Sciatic nerve (tissue), 2 donors: ENCODE measurements around the gene KRT40. TPM values are rescaled to one million over a fixed set of nuclear protein-coding genes. Genes with fewer than 3 reads are reported as not detected.

ENCODE experiments used
- ATAC-seq: fragments of 200-7000 bp; cut with Tn5 transposase; one replicate; pipeline ENCODE4 v1.9.1; 2020; ENCODE audit warnings: mild to moderate bottlenecking, moderate library complexity
- DNase-seq: peaks from one replicate; pipeline ENCODE4 v3.0.0-alpha.2; 2020; ENCODE audit warnings: low spot score
- intact Hi-C: fragments of 100-400 bp; cut with DNase I; formaldehyde crosslinking; loops from one replicate; pipeline ENCODE4 v1.14.2; 2022
- total RNA-seq: library from RNA; stranded (reverse); fragmentation: NEBNext Ultra II Directional; extraction: Animal tissue kit (Norgen Biotek cat#: 25700); gene quantifications from one replicate; pipeline ENCODE4 v1.2.1, GENCODE V29; 2021
- donor health status: DM: no; HTN: no; CAD: no.
- donor health status: DM: no; HTN: no; CAD: no.

KRT40 gene
- total RNA-seq, 1 donor from 2014 or later, result not detected

DNA sequence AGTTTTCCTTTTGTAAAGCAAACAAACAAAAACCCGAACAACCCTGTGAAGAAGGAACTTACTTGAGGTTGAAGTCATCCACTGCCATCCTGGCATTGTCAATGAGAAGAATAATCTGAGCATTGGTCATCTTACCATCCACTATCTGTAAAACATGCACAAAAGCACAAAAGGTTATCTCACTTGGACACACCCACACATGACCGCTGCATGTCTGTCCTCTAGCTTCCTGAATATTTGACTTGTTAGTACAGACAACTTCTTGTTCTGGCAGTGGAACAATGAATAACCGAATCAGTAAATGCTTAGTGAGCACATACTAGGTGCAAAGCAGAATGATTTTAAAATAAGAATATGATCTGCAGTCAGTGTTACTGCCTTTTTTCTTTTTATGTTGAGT is 52.8 kb downstream of the KRT40 start:
- DNase-seq (no peak), ATAC-seq (no peak)
- intact Hi-C loops, result no loop called here

Other genes starting within 250 kb of the KRT40 start
- not detected for gene KRT25, start 229.0 kb downstream of the KRT40 start, total RNA-seq
- gene KRT26, start 212.1 kb downstream of the KRT40 start, total RNA-seq, result not detected
- gene KRT27, start 201.8 kb downstream of the KRT40 start, total RNA-seq, result 1.2 TPM
- gene KRT28, start 184.4 kb downstream of the KRT40 start, total RNA-seq, result not detected
- gene KRT10, start 161.7 kb downstream of the KRT40 start, total RNA-seq, result 34.1 TPM
- not detected for gene KRT12, start 117.1 kb downstream of the KRT40 start, total RNA-seq
- gene KRT20, start 99.1 kb downstream of the KRT40 start, total RNA-seq, result not detected
- 0.53 TPM for gene KRT23, start 46.7 kb downstream of the KRT40 start, total RNA-seq
- gene KRT39, start 17.4 kb downstream of the KRT40 start, total RNA-seq, result not detected
- gene KRTAP3-3, start 9.8 kb upstream of the KRT40 start, total RNA-seq, result not detected
- gene KRTAP3-2, start 15.6 kb upstream of the KRT40 start, total RNA-seq, result not detected
- not detected for gene KRTAP3-1, start 24.8 kb upstream of the KRT40 start, total RNA-seq
- not detected for gene KRTAP1-5, start 42.9 kb upstream of the KRT40 start, total RNA-seq
- not detected for gene KRTAP1-4, start 45.9 kb upstream of the KRT40 start, total RNA-seq
- not detected for gene KRTAP1-3, start 50.5 kb upstream of the KRT40 start, total RNA-seq
- gene KRTAP1-1, start 57.1 kb upstream of the KRT40 start, total RNA-seq, result not detected
- gene KRTAP2-1, start 63.0 kb upstream of the KRT40 start, total RNA-seq, result not detected
- not detected for gene KRTAP2-2, start 70.9 kb upstream of the KRT40 start, total RNA-seq
- not detected for gene KRTAP2-3, start 75.8 kb upstream of the KRT40 start, total RNA-seq
- not detected for gene KRTAP2-4, start 81.6 kb upstream of the KRT40 start, total RNA-seq
- not detected for gene KRTAP4-7, start 99.8 kb upstream of the KRT40 start, total RNA-seq
- gene KRTAP4-8, start 113.8 kb upstream of the KRT40 start, total RNA-seq, result not detected
- not detected for gene KRTAP4-16, start 117.9 kb upstream of the KRT40 start, total RNA-seq
- gene KRTAP4-9, start 121.1 kb upstream of the KRT40 start, total RNA-seq, result not detected
- not detected for gene KRTAP4-11, start 134.0 kb upstream of the KRT40 start, total RNA-seq
- not detected for gene KRTAP4-12, start 139.9 kb upstream of the KRT40 start, total RNA-seq
- gene KRTAP4-6, start 156.2 kb upstream of the KRT40 start, total RNA-seq, result not detected
- gene KRTAP4-5, start 165.5 kb upstream of the KRT40 start, total RNA-seq, result not detected
- not detected for gene KRTAP4-4, start 176.4 kb upstream of the KRT40 start, total RNA-seq
- gene KRTAP4-3, start 183.9 kb upstream of the KRT40 start, total RNA-seq, result not detected
- gene KRTAP4-2, start 193.9 kb upstream of the KRT40 start, total RNA-seq, result not detected
- gene KRTAP4-1, start 200.6 kb upstream of the KRT40 start, total RNA-seq, result not detected
- not detected for gene KRTAP9-1, start 205.6 kb upstream of the KRT40 start, total RNA-seq
- not detected for gene KRTAP9-2, start 242.3 kb upstream of the KRT40 start, total RNA-seq
- not detected for gene KRTAP9-3, start 248.1 kb upstream of the KRT40 start, total RNA-seq